GM04503 (cell line): ENCODE results near the gene FIGNL2.
"Not testable (repeated sequence)": the region's sequence is repeated elsewhere in the genome, so short reads cannot be mapped to it uniquely, and the experiment has no call there.

Source experiments
- DNase-seq: peaks from one replicate; pipeline ENCODE4 v3.0.0-alpha.2; 2012; ENCODE audit warnings: low read depth

FIGNL2 gene

DNA sequence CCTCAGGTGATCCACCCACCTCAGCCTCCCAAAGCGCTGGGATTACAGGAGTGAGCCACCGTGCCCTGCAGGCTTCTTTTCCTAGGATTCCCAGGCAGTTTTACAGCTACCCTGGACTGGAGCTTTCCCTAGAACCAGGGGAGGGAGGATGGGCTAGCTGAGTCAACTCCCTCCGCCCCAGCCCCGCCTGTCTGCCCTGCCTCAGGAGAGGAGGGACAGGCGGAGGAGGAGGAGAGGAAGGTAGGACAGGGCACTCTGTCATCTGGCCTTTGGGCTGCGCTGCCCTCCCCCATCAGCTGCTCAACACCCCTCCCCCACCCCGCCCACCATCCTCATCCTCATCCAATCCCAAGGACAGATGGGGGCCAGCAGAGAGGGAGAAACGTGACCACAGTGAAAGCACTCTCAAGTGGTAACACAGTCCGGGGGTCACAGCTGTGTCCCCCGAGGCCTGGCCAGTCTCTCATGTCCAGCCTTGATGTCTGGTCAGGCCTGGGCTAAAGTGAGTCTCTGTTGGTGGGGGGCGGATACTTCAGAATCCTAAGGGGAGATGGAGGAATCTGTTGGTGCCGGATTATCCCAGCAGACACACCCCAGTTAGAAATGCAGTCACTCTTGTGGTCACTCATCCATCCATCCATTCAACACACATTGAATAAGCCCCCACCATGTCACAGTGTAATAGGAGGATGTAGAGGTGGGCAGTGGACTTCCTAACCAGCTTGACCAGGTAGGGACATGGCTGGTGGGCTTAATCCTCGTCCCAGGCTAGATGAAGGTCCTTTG is 12.3 kb downstream of the FIGNL2 start:
- DNase-seq, result no peak

- no peak for DNase-seq
Measured at GRCh38 chr12:51834411-51834810, 14.1 kb downstream of the FIGNL2 start.

GRCh38 chr12:51833448-51834227 is 14.9 kb downstream of the FIGNL2 start:
- no peak for DNase-seq

DNA sequence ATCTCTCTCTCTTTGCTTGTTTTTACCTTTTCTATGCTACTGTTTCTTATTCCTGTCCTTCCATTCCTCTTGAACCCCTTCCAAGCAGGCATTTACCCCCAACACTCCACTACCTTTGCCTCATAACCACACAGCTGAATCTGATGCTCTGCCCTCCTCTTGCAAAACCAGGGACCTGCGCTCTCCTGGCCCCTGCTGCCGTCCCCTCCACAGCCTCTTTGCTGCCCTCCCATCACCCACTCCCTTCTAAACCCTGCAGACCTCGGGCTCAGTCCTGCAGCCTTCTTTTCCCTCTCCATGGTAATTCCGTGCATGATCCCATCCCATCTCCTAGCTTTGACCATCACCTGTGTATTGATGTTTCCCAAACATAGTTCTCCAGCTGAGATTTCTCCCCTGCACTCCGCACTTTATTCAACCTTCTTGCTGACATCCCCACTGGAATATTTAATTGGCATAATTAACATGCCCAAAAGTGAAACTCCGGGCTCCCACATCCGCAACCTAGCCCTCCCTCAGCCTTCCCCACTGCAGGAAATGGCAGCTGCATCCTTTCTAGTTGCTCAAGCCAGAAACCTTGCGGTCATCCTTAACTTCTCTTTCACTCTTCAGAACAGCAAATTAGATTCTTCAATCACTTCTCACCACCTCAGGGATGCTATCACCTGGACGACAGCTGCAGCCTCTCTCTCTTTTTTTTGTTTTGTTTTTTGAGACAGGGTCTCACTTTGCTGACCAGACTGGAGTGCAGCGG is 16.0 kb downstream of the FIGNL2 start:
- no peak for DNase-seq

GRCh38 chr12:51831817-51832216 is 16.7 kb downstream of the FIGNL2 start:
- not testable (repeated sequence) for DNase-seq

- no peak for DNase-seq
Measured at GRCh38 chr12:51829641-51830040, 18.9 kb downstream of the FIGNL2 start.

- no peak for DNase-seq
Measured at GRCh38 chr12:51829011-51829481, 19.5 kb downstream of the FIGNL2 start.

GRCh38 chr12:51827925-51828818 is 20.3 kb downstream of the FIGNL2 start:
- DNase-seq, result no peak

DNA sequence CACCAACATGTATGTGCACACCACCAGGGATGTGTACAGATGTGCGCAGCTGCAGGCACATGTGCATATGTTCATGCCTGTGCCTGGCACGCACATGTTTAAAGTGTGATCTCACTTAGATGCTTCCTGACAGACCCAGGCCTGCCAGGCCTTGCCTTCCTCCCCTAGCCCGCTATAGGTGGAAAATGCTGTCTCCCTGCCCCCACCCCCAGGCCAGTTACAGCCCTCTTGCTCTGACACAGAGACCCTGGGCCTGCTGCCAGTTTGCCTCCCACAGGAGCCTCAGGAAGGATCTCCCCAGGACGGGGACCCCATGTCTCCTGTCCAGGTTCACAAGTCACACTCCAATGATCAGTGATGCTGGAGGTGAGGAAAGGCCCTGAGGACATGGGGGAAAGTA is 21.6 kb downstream of the FIGNL2 start:
- DNase-seq, result no peak

- no peak for DNase-seq
Measured at GRCh38 chr12:51825216-51825615, 23.3 kb downstream of the FIGNL2 start.

DNA sequence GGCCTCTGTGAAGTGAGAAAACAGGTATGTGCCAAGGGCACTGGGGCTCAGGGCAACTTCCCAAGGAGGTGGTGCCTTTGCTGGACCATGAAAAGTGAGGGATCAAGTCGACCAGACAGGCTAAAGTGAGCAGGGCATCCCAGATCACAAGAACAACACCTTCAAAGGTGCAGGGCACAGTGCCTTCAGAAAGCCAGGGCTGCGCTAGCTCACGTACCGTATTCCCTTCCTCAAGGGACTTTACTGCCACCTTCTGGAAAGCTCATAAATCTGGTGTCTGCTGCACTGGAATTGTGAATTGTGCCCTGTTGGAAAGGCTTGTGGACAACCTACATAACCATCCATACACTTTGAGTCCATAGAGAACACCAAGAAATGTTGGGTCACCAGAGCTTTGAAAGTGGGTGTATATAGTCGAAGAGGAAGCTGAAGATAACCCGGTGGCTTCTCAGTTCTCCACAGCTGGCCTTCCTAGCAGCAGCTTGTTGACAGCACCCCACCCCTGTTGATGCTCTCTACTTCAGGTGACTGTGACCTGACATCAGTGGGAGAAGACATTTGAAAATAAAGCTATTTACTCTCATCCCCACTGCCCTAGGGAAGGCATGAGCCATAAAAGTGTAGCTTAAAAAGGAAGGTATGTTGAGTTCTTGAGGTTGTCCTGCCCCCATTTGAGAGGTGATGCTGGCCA is 24.5 kb downstream of the FIGNL2 start:
- DNase-seq, result peak; percentile 4

- no peak for DNase-seq
Measured at GRCh38 chr12:51822956-51823355, 25.6 kb downstream of the FIGNL2 start.

DNA sequence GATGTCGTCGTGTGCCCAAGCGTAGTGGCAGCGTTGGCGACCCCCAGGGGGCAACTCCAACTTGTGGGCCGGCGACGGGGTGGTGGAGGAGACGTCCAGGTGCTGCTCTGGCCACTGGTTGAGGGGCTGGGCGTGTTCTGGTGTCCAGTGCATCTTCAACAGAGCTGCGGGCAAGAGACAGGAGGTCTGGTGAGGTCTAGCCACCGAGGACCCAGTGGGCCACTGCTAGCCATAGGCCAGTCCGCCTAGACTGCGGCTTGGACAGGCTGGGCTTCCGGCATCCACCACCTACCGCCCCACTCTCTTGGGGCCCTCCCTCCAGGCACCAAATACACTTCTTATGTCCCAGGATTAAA is 26.3 kb downstream of the FIGNL2 start:
- DNase-seq, result no peak

DNA sequence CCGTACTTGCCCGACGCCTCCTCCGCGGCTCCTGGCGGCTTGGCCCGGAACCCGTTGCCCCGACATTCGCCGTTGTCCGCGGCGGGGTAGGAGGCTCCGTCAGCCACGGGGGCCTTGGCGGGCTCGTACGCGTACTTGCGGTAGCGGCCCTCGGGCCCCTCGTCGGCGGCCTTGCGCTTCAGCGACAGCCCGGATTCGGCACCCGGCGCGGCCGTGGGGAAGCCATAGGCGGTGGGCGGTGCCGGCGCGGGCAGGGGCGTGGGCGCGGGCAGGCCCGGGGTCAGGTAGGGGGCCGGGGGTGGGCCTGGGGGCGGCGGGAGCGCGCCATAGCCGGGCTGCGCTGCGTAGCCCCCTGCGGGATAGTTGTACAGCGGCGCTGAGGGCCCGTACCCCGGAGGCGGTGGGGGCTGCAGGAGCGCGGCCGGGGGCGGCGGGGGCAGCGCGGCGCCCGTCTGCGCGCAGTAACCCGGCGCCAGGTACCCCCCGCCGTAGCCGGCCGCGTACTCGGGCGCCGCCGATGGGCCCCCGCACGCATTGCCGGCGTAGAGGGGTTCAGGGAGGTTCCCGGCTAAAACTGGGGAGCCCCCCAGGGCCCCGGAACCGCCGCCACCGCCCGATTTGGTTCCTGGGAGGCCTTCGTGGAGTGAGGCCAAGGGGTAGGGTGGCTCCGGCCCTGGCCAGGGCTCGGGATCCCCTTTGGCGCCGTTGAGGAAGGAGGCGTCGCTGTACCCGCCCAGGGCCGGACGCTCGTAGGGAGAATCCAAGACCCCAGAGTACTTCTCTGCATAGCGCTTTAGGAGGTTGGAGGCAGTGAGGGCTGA is 26.9 kb downstream of the FIGNL2 start:
- DNase-seq, result no peak

DNA sequence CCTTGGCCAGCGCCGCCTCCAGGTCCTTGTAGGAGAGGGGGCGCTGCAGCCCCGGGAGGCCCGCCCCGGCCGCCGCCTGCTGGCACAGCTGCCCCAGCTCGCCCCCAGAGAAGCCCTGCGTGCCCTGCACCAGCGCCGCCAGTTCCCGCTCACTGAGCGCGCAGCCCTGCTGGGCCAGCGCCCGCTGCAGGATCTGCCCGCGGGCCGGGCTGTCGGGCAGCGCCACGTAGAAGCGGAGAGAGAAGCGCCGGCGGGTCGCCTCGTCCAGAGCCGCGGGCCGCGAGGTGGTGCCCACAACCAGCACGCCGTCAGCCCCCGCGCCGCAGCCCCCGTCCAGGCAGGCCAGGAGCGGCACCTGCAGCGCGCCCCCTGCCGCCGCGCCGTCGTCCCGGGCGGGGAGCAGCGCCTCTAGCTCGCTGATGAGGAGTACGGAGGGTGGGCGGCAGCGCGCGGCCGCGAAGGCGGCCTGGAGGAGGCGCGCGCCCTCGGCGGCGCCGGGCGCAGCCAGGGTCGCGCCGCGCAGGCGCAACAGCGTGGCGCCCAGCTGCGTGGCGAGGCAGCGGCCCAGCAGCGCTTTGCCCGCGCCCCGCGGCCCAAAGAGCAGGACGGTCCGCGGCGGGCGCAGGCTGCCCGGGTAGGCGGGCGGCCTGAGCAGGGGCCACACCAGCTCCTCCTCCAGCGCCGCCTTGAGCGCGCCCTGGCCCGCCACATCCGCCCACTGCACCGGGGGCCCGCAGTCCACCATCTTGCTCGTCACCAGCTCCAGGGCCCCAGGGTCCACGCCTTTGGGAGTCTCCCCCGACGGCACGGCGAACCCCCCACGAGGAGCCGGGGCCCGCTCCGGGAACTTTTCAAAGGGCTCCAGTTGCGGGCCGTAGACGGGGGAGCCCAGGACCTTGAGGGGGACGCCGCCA is 27.7 kb downstream of the FIGNL2 start:
- DNase-seq, result peak; percentile 12

DNA sequence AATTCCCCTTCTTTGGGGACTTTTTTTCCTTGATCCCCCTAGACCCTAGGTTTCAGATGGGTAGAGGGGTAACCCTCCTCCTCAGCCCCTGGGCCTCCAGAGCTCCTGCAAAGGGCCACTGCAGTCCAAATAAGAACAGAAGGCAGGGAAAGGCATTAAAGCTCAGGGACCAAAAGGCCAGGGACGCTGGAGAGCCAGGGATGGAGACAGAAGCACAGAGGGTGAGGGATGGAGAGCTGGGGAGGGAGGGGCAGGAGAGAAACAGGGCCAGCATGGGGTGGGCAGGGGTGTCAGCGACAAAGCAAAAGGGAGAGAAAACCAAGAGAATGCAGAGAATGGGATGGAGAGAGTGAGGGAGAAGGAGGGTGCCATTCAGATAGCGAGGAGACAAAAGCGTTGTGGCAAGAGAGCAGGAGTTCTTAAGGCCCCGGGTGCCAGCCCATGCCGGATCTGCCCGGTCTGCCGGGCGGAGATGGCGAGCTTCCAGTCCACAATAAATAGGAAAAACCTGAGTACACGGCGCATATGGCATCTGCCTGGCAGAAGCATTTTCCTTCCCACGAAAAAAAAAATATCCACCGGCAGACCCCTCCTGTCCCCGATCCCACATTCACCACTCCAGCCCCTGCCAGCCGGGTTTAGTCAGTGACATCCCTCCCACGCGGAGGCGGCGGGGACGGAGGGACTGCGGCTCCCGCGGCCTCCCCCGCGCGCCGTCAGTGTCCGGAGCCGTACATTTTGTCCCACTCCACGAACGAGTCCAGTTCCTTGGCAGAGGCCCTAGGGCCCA is 28.6 kb downstream of the FIGNL2 start:
- DNase-seq, result no peak

DNA sequence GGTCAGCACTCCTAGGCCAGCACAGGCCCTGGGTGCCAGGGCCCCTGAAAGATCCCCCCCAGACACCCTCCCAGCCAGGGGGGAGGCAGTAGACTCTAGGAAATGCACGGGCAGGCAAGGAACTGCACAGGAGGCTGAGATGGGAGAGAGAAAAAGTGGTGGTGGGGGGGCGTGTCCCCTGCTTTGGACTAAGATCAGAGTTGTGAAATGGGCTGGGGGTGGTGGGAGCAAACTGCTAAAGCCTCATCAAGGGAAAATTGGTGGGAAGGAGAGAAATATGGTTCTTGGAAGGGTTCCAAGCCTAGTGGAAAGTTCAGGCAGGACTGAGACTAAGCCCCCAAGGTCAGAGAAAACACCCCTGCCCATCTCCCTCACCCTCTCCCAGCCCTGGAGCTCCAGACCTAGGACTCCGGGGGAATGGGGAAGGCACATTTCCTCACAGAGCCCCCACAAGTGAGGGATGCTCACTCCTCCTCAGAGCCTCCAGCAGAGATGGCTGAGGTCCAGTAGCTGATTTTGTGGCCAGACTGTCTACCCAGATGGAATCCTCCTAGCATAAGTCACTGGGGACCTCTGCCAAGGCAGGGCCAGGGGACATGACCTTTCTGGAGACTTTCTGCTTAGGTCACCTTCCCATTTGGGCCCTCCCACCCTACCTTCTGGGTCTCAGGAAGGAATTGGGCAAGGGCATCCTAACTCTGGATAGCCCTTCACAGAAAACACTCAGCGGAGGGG is 29.8 kb downstream of the FIGNL2 start:
- peak; percentile 81 for DNase-seq

DNA sequence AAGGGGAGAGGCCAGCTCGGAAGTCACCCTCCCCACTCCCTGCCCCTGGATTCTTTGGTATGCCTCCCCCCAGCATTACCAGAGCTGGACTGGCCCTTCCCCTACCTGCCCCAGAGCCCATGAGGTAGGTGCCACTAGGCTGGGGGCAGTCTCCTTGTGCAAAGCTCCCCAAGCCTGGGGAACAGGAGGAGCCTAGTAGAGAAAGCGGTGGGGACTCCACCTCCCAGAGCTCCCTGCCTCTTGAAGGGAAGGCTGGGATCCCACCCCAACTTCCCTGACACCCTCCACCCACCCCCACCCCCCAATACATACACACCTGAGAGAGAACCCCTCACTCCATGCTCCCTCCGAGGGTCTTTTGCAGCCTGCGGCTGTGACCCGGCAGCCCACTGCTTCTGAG is 30.4 kb downstream of the FIGNL2 start:
- DNase-seq, result no peak
